Endothelial cell (in vitro differentiated cells): ENCODE results near the gene DHX34. TPM values are rescaled to one million over a fixed set of nuclear protein-coding genes. Genes with fewer than 3 reads are reported as not detected.

Experiments
- DNase-seq: peaks from one replicate; pipeline ENCODE4 v3.0.0; 2021; ENCODE audit warnings: low spot score
- H3K27ac Mint-ChIP-seq: one replicate; pipeline ENCODE4 v1.8.0; 2021; ENCODE audit warnings: mixed read lengths, inconsistent platforms; ENCODE audit not compliant: unreplicated experiment
- H3K27me3 Mint-ChIP-seq: one replicate; pipeline ENCODE4 v1.8.0; 2021; ENCODE audit warnings: mild to moderate bottlenecking, moderate library complexity, mixed read lengths, inconsistent platforms; ENCODE audit not compliant: unreplicated experiment
- H3K36me3 Mint-ChIP-seq: one replicate; pipeline ENCODE4 v1.8.0; 2021; ENCODE audit warnings: mild to moderate bottlenecking, low read depth, mixed read lengths, inconsistent platforms; ENCODE audit not compliant: unreplicated experiment
- H3K4me1 Mint-ChIP-seq: one replicate; pipeline ENCODE4 v1.8.0; 2021; ENCODE audit warnings: mild to moderate bottlenecking, mixed read lengths, inconsistent platforms; ENCODE audit not compliant: unreplicated experiment
- H3K4me3 Mint-ChIP-seq: one replicate; pipeline ENCODE4 v1.8.0; 2021; ENCODE audit warnings: mild to moderate bottlenecking, mixed read lengths, inconsistent platforms; ENCODE audit not compliant: unreplicated experiment
- H3K9me3 Mint-ChIP-seq: one replicate; pipeline ENCODE4 v1.8.0; 2021; ENCODE audit warnings: mixed read lengths, inconsistent platforms; ENCODE audit not compliant: unreplicated experiment
- total RNA-seq: library from RNA; stranded (reverse); fragmentation: NEBNext Ultra II Directional; extraction: Animal tissue kit (Norgen Biotek cat#: 25700); gene quantifications from one replicate; pipeline ENCODE4 v1.2.1, GENCODE V29; 2021; ENCODE audit not compliant: unreplicated experiment
- TF ChIP-seq, protein P1 (sequence below): fragments of 200-600 bp; sonication (generic); IDR thresholded peaks from one replicate; pipeline ENCODE4 v1.5.0; 2021; ENCODE audit warnings: antibody characterized with exemption; ENCODE audit not compliant: unreplicated experiment

Gene DHX34
- total RNA-seq, 1 donor from 2014 or later = 19.4 TPM

DNA sequence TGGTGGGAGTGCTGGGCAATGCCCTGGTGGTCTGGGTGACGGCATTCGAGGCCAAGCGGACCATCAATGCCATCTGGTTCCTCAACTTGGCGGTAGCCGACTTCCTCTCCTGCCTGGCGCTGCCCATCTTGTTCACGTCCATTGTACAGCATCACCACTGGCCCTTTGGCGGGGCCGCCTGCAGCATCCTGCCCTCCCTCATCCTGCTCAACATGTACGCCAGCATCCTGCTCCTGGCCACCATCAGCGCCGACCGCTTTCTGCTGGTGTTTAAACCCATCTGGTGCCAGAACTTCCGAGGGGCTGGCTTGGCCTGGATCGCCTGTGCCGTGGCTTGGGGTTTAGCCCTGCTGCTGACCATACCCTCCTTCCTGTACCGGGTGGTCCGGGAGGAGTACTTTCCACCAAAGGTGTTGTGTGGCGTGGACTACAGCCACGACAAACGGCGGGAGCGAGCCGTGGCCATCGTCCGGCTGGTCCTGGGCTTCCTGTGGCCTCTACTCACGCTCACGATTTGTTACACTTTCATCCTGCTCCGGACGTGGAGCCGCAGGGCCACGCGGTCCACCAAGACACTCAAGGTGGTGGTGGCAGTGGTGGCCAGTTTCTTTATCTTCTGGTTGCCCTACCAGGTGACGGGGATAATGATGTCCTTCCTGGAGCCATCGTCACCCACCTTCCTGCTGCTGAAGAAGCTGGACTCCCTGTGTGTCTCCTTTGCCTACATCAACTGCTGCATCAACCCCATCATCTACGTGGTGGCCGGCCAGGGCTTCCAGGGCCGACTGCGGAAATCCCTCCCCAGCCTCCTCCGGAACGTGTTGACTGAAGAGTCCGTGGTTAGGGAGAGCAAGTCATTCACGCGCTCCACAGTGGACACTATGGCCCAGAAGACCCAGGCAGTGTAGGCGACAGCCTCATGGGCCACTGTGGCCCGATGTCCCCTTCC lies 28.9 kb upstream of the DHX34 start:
- Mint-ChIP-seq H3K27me3 (peaks cover 9% of the 10 kb centered on the region), H3K36me3 (peaks cover 6% of the 10 kb centered on the region), H3K9me3 (no peaks in the 10 kb centered on the region), H3K4me1 (peaks cover 8% of the 10 kb centered on the region), H3K4me3 (no peak overlapping the region), H3K27ac (no peak overlapping the region)
- DNase-seq = no peak
- TF ChIP-seq, protein P1, sequence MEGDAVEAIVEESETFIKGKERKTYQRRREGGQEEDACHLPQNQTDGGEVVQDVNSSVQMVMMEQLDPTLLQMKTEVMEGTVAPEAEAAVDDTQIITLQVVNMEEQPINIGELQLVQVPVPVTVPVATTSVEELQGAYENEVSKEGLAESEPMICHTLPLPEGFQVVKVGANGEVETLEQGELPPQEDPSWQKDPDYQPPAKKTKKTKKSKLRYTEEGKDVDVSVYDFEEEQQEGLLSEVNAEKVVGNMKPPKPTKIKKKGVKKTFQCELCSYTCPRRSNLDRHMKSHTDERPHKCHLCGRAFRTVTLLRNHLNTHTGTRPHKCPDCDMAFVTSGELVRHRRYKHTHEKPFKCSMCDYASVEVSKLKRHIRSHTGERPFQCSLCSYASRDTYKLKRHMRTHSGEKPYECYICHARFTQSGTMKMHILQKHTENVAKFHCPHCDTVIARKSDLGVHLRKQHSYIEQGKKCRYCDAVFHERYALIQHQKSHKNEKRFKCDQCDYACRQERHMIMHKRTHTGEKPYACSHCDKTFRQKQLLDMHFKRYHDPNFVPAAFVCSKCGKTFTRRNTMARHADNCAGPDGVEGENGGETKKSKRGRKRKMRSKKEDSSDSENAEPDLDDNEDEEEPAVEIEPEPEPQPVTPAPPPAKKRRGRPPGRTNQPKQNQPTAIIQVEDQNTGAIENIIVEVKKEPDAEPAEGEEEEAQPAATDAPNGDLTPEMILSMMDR = no peak

DNA sequence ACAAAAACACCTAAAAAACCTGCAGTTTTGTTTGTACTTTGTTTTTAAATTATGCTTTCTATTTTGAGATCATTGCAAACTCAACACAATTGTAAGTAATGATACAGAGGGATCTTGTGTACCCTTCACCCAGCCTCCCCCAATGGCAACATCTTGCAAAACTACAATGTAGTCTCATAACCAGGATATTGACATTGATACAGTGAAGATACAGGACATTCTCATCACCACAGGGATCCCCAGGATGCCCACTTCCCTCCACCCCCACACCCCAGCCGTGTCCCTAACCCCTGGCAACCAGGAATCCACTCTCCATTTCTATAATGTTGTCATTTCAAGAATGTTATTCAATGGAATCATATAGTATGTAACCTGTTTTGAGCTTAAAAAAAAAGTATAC lies 27.5 kb upstream of the DHX34 start:
- Mint-ChIP-seq H3K4me1 (peaks cover 8% of the 10 kb centered on the region), H3K9me3 (no peaks in the 10 kb centered on the region), H3K27me3 (peaks cover 9% of the 10 kb centered on the region), H3K27ac (no peak overlapping the region), H3K36me3 (peaks cover 6% of the 10 kb centered on the region), H3K4me3 (no peak overlapping the region)
- DNase-seq = no peak
- TF ChIP-seq, protein P1 = no peak

DNA sequence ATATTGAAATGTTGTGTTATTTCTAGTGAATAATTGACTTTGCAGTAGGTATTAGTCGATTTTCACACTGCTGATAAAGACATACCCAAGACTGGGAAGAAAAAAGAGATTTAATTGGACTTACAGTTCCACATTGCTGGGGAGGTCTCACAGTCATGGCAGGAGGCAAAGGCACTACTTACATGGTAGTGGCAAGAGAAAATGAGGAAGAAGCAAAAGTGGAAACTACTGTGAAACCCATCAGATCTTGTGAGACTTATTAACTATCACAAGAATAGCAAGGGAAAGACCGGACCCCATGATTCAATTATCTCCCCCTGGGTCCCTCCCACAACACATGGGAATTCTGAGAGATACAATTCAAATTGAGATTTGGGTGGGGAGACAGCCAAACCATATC lies 27.1 kb upstream of the DHX34 start:
- H3K4me3 Mint-ChIP-seq = no peak overlapping the region
- no peak for DNase-seq
- H3K27ac Mint-ChIP-seq = no peak overlapping the region
- TF ChIP-seq, protein P1 = no peak
- H3K4me1 Mint-ChIP-seq = peaks cover 8% of the 10 kb centered on the region
- H3K27me3 Mint-ChIP-seq = peaks cover 9% of the 10 kb centered on the region
- no peaks in the 10 kb centered on the region for H3K9me3 Mint-ChIP-seq
- peaks cover 6% of the 10 kb centered on the region for H3K36me3 Mint-ChIP-seq

DNA sequence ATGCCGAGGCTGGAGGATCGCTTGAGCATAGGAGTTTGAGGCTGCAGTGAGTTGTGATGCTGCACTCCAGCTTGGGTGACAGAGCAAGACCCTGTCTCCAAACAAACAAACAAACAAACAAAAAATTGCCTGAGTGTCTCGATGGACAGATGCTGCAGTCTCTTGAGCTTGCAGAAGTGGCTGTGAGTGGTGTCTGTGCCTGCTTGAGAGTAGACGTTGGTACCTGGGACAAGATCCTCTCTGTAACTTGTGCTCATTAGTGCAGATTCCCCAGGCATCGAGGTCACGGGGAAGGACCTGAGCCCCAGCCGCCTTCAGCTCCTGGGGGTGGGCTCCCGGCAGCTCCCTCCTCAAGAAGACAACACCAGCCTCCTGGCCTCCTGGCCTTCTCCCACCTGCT lies 25.7 kb upstream of the DHX34 start:
- Mint-ChIP-seq H3K36me3 (peaks cover 6% of the 10 kb centered on the region), H3K27ac (no peak overlapping the region), H3K4me3 (no peak overlapping the region), H3K4me1 (peaks cover 8% of the 10 kb centered on the region), H3K27me3 (peaks cover 9% of the 10 kb centered on the region), H3K9me3 (no peaks in the 10 kb centered on the region)
- no peak for DNase-seq
- TF ChIP-seq, protein P1 = no peak

DNA sequence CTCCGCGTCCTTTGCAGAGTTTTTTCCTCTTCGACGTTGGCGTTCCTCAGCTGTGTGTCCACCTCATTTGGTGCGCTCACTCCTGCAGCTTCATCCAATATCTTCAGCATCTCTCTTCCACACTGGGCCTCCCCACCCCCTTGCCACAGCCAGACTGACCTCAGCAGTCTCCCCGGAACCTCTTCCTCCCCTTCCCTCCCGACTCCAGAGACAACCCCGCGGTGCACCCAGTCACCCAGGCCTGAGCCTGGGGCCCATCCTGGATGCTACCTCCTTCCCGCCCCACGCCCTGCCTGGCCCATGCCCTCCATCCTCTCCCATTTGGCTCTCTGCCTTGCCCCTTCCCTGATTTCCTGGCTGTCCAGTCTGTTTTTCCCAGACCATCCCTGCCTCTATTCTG lies 25.2 kb upstream of the DHX34 start:
- DNase-seq = no peak
- no peak overlapping the region for H3K27ac Mint-ChIP-seq
- H3K4me1 Mint-ChIP-seq = peaks cover 8% of the 10 kb centered on the region

More for the DNA sequence above, 25.2 kb upstream of the DHX34 start:
- peaks cover 6% of the 10 kb centered on the region for H3K36me3 Mint-ChIP-seq
- peaks cover 9% of the 10 kb centered on the region for H3K27me3 Mint-ChIP-seq
- TF ChIP-seq, protein P1 = no peak
- H3K9me3 Mint-ChIP-seq = no peaks in the 10 kb centered on the region
- H3K4me3 Mint-ChIP-seq = no peak overlapping the region
